Astrocyte of the cerebellum (primary cell): ENCODE measurements around the gene LRP2BP.
A peak's percentile ranks its signal among the peaks of the same experiment; 100 is the strongest.

Experiments
- DNase-seq: peaks from one replicate; pipeline ENCODE4 v3.0.0-alpha.2; 2011; ENCODE audit warnings: low read depth
- H3K4me3 ChIP-seq: 2 replicates; pipeline ENCODE4 v1.5.1; 2011; ENCODE audit warnings: mild to moderate bottlenecking, low read depth, low read length, moderate library complexity
- CTCF ChIP-seq: IDR thresholded peaks from 2 replicates; pipeline ENCODE4 v1.5.1; 2012; ENCODE audit warnings: low read length, low read depth, moderate library complexity, mild to moderate bottlenecking; ENCODE audit errors: missing control alignments
- in situ Hi-C: cut with HindIII; loops from 2 replicates; pipeline ENCODE4 v1.10.0; 2017; ENCODE audit warnings: low sequenced_read_pairs

Gene LRP2BP

GRCh38 chr4:185426960-185427688, 31.4 kb upstream of the LRP2BP start:
- in situ Hi-C loops = no loop called here
- no peak for DNase-seq
- no peak for TF ChIP-seq CTCF
- H3K4me3 ChIP-seq = no peak overlapping the region

- DNase-seq = peak; percentile 74
- in situ Hi-C loops = no loop called here
- peak within 1 kb of the TSS; percentile 89 for H3K4me3 ChIP-seq
- TF ChIP-seq CTCF = no peak
Measured at GRCh38 chr4:185425647-185426352, 30.1 kb upstream of the LRP2BP start, which contains the start of gene UFSP2. TSS of gene UFSP2 (minus strand) at chr4:185425964. CDS start at chr4:185425868, 96 bp downstream.

GRCh38 chr4:185424905-185425646, 29.4 kb upstream of the LRP2BP start:
- in situ Hi-C loops = no loop called here
- DNase-seq = no peak
- peak overlapping the region; percentile 89 for H3K4me3 ChIP-seq
- TF ChIP-seq CTCF = no peak

- no peak overlapping the region for H3K4me3 ChIP-seq
- peak; percentile 50 for DNase-seq
- in situ Hi-C loops = no loop called here
- no peak for TF ChIP-seq CTCF
Measured at GRCh38 chr4:185421366-185422124, 25.8 kb upstream of the LRP2BP start.

- in situ Hi-C loops = no loop called here
- no peak overlapping the region for H3K4me3 ChIP-seq
- TF ChIP-seq CTCF = no peak
Measured at GRCh38 chr4:185416955-185417354, 21.2 kb upstream of the LRP2BP start.

GRCh38 chr4:185412412-185412811, 16.7 kb upstream of the LRP2BP start:
- no peak for DNase-seq
- in situ Hi-C loops = no loop called here
- no peak overlapping the region for H3K4me3 ChIP-seq
- TF ChIP-seq CTCF = no peak

More at GRCh38 chr4:185416955-185417354, 21.2 kb upstream of the LRP2BP start:
- no peak for DNase-seq
